Activated CD4-positive, alpha-beta T cell treated with anti-CD3 and anti-CD28 coated beads, Interleukin-2, amount 50 U/mL, for 16 hours (primary cell): Measurements from ENCODE around the gene ADAM15.

Source experiments
- DNase-seq: peaks from one replicate; pipeline ENCODE4 v3.0.0-alpha.2; 2020

Gene ADAM15

DNA sequence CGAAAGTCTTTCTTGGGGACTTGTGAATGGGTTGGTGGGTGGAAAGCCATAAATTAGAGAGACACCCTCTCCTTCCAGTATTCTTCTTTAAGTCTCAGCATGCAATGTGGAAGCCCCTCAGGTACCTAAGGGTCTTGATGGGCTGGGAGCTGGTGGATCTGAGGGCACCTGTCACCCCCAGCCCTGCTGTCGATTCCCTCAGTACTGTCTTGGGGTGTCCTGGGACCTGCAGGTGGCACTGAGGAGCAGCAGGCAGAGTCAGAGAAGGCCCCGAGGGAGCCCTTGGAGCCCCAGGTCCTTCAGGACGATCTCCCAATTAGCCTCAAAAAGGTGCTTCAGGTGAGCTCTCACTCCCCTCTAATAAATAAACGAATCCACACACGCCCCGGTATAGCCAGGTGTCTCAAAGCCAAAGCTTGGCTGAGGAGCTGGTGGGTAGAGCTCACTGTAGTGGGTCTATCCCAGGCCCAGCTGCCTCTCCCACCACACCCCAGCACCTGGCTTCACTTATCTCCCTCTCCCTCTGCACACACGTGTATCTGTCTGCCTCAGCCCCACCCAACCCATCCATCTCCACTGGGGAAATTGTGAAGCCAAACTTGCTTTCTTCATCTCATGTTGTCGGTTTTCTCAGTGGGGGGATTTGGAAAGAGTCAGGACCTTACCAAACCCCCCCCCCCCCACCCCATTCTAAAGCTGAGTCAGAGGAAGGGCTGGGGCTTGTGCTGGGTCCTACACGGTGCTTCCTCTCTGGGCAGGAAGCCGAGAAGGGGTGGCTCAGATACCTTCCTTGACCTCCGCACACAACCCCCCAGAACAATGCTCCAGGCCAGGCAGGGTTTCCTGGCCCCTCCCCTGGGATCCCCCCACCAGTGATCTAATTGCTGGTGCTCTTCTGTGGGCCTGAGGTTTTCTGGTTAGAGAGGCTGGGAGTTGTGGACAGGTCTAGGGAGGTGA lies 1.6 kb downstream of the ADAM15 start:
- DNase-seq, result peak; percentile 42

DNA sequence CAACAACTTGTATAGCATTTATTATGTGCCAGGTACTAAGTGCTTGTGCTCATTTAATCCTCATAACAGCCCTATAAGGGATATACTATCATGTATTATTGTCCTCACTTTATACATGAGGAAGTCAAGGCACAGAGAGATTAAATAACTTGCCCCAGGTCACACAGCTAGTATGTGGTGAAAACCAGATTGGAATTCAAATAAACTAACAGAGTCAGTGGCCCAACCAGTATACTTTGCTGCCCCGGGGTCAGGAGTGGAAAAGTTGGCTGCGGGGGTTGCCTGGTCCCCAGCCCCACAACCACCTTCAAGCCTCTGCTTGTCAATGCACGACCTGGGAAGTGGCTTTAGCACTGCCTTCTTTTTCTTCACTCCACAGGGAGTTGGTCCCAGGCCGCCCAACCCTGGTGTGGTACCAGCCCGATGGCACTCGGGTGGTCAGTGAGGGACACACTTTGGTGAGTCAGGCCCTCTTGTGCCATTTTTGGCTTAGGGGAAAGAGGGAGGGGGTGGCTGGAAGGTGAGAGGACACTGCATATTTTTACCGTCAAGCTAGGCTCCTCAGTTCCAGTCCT lies 2.5 kb downstream of the ADAM15 start:
- DNase-seq, result no peak

DNA sequence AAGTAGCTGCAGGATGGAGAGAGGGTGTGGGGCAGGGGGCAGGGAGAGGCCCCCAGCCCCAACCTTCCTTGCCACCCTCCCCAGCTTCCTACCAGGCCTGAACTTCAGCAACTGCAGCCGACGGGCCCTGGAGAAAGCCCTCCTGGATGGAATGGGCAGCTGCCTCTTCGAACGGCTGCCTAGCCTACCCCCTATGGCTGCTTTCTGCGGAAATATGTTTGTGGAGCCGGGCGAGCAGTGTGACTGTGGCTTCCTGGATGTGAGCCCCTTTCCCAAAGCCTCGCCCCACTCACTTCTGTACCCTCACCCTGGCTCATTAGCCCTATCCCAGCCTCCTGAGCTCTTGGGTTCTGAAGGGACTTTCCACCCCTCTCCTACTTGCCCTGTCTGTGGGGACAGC lies 6.0 kb downstream of the ADAM15 start:
- DNase-seq, result no peak

DNA sequence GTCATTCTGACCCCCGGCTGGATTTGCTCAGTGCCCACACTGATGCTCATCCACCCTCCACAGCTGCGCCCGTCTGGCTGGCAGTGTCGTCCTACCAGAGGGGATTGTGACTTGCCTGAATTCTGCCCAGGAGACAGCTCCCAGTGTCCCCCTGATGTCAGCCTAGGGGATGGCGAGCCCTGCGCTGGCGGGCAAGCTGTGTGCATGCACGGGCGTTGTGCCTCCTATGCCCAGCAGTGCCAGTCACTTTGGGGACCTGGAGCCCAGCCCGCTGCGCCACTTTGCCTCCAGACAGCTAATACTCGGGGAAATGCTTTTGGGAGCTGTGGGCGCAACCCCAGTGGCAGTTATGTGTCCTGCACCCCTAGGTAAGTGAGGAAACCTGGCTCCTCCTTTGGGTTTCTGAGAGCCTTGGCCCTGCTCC lies 6.7 kb downstream of the ADAM15 start:
- DNase-seq, result no peak

DNA sequence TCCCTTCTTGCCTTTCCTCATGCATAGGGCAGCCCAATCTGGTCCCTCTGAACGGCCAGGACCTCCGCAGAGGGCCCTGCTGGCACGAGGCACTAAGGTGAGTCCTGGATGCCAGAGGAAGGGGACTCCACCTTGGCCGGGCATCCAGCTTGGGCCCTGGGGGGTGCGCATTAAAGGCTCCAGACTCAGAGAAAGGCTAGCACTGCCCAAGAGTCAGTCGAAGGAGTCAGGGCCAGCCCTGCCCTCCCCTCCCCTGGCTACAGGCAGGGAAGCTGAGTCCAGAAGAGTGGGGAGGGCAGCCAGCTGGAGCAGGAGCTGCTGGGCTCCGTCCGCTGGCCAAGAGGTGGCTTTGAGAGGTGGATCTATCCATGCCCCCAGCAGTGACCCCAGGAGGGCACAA lies 9.6 kb downstream of the ADAM15 start:
- DNase-seq, result no peak

DNA sequence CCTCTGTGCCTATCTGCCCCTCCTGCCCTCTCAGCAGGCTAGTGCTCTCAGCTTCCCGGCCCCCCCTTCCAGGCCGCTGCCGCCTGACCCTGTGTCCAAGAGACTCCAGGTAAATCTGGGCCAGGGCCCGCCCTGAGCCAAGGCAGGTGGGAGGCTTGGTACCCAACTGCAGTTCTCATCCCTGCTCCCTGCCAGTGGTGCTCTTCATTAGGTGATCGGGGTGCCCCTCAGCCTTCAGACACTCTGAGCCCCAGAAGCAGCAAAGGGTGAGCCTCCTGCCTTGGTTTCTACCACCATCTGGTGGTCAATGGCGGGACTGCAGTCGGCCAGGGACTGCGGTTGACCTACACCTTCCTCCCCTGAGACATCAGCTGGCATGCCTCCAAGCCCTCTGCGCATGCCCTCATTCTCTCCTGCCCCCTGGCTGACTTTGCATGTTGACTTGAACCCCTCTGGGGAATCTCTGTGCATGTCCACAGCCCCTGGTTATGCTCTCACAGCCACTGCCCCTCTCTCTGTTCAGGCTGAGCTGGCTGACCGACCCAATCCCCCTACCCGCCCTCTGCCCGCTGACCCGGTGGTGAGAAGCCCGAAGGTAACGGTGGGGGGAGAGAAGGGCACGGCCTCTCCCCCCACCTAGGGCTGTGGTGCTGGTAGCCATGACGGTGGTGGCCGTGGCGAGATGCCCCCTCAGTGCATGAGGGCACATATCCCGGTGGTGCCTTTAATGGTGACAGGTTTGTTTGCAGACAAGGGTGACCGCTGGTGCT lies 10.4 kb downstream of the ADAM15 start:
- DNase-seq, result peak; percentile 95

DNA sequence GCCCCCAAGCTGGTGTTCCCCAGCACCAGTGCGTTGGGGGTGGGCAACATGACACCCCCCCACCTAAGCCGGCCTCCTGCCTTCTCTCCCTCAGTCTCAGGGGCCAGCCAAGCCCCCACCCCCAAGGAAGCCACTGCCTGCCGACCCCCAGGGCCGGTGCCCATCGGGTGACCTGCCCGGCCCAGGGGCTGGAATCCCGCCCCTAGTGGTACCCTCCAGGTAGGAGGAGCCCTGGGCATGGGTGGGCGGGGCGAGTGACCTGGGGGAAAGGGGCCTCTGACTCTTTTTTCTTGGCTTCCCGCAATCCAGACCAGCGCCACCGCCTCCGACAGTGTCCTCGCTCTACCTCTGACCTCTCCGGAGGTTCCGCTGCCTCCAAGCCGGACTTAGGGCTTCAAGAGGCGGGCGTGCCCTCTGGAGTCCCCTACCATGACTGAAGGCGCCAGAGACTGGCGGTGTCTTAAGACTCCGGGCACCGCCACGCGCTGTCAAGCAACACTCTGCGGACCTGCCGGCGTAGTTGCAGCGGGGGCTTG lies 11.1 kb downstream of the ADAM15 start:
- DNase-seq, result no peak

DNA sequence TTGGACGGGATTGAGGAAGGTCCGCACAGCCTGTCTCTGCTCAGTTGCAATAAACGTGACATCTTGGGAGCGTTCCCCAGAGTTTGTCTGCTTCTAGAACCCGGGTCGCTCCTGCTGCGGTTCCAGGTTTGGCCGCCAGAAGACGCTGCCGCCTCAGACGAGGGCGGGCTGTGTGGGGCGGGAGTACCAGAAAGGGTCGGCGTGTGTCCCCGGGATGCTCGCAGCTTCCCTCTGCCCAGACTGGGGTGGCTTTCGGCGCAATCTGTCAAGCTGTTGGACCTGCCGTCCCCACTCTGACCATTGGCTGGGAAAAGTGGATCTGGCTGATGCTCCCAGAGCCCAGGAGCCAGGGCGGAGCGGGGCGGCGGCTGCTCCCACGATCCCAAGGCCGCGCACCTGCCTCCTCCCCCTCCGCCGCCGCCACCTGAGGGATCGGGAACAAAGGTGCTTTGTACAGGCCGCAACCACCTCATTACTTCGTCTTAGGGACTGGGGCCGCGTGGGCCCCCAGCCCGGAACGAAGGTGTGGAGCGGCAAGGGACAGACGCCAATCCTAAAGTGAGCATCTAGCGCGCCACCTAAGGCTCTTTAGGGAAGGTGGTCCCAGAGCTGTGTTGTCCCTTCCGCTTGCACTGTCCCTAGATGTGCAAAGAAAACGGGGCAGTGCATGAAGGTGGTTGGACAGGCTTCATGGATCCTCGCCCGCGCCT lies 11.7 kb downstream of the ADAM15 start:
- peak; percentile 76 for DNase-seq

DNA sequence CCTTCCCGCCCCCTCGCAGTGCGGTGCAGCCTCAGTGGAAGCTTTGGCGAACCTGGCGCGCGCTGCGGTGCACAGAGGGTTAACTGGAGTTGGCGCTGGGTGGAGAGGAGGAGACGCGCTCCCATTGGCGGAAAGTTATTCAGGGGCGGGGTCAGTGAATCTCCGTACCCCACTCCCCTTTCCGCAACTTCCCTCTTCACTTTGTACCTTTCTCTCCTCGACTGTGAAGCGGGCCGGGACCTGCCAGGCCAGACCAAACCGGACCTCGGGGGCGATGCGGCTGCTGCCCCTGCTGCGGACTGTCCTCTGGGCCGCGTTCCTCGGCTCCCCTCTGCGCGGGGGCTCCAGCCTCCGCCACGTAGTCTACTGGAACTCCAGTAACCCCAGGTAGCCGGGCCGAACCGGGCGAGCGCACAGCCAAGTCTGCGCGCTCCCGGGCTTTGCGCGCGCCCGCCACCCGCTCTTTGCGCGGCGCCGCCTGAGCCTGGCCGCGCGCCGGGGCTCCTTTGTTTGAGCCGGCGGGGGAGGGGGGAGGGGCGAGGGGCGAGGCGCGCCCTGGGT lies 12.5 kb downstream of the ADAM15 start, which contains the start of gene EFNA4:
EFNA4 (plus strand) TSS at position 191 of the 561 bp plus-strand sequence; CDS start at position 275, 84 bp downstream.
- DNase-seq, result peak; percentile 86

DNA sequence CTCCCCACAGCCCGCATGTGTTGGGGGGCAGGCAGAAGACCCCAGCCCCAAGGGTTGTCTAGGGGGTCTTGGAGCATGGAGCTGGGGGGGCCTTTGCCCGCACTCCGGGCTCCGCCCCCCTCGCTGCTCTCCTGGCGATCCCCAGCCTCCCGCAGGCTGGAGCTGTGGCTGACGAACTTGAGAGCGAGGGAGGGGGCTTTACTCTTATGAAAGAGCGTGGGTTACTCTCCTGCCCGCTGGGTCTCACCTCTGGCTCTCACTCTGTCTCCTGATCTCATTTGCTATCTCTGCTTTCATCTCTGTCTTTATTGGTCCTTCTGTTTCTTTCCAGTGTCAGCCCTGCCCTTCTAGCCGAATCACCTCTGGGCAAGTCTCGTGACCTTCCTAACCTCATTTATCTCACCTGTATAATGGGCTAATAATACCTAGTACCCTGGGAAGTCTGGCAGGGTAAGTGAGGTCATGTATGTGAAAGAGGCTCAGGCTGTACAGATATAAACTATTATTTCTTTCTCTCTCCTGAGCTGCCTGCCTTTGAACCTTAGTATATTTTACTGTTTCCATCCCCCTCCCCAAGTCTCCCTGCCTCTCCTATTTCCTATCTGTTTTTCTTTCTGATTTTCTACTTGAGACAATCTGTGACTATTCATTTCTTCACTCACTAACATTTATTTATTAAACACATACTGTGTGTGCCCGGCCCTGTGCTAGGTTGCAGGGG lies 13.2 kb downstream of the ADAM15 start:
- DNase-seq, result no peak

DNA sequence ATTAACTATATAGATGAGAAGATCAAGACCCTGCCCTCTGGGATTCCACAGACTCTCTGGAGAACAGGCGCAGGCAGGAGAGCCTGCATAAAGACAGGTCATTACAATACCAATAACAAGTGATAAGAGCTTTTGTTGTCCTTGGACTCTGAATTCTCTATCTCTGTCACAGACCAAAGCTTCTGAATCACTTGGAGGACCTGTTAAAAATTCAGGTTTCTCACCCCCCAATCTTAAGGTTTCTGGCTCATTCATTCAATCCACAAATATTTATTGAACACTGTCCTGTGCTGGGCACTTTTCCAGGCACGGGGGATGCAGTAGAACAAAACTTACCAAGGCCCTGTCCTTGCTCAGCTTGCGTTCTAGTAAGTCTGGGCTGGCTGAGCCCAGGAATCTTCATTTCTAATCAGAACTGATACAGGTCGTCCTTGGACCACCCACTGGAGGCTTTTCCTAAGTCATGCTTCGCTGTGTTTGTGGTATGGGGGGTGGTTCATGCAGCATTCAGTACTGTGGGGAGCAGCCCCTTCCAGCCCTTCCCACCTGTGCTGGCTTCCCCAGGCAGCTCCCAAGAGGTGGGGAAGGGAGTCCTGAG lies 13.8 kb downstream of the ADAM15 start:
- DNase-seq, result no peak

DNA sequence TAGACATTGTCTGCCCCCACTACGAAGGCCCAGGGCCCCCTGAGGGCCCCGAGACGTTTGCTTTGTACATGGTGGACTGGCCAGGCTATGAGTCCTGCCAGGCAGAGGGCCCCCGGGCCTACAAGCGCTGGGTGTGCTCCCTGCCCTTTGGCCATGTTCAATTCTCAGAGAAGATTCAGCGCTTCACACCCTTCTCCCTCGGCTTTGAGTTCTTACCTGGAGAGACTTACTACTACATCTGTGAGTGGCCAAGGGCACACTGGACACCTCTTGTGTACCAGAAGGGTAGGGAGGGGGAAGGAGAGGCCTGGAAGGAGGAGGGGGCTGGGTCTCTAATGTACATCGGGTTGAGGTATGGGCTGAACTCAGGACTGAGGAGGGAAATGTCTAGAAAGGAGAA lies 15.7 kb downstream of the ADAM15 start:
- DNase-seq, result no peak

DNA sequence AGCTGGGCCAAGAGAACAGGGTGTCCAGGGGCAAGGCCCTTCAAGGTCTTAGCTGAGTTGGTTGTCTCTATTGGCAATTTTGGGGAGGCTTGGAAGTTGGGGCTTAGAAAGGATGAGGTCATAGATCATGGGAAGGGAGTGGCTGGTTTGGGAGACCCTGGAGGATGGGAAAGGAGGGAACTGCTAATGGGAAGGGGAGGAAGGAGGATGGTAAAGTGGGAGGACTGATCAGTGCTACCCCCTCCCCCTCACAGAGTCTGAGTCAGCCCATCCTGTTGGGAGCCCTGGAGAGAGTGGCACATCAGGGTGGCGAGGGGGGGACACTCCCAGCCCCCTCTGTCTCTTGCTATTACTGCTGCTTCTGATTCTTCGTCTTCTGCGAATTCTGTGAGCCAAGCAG lies 17.5 kb downstream of the ADAM15 start:
- DNase-seq, result no peak

DNA sequence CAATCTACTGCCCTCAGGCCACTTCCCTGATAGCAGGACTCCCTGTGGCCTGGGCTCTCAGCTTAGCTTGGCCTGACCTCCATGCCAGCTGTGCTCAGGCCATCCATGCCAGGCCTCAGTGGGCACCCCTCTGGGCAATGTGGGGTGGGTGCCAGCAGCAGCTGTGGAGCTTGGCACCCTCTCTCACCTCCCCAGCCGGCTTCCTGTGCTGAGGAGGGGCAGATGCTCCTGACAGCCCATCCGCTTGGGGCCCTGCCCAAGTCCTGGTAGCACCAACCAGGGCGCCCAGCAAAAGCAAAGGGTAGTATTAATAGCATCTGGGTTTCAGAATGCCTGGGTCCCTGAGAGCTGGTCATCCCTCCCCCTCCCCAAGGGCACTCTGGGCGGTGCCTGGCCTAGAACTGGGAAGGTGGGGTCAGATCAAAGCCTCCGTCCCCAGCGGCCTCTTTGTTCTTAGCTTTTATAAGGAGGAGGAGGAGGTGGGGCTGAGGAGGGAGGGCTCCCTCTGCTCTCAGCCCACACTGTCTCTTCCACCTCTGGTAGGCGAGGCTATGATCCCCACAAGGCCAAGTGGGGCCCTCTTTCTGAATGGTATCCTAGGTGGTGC lies 18.5 kb downstream of the ADAM15 start:
- DNase-seq, result no peak

DNA sequence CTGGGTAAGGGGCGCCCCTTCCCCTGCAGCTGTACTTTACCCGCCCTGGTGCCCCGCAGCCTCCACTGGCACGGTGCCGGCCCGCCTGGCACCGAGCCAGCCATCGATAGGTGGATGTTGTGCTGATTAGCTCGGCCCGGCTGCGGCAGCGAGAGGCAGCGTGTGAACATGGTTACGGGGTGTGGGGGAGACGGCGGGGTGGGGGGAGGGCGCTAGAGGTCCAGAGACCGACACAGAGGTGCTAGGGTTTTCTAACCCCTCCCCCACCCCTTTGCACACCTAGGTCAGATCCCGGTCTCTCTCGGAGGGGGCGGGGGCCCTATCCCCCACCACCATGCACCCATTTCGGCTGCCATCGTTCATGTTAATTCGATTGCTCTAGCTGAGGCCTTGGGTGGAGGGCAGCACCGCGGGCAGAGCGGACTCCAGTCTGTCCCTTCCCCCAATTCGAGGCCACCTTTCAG lies 19.1 kb downstream of the ADAM15 start:
- no peak for DNase-seq

DNA sequence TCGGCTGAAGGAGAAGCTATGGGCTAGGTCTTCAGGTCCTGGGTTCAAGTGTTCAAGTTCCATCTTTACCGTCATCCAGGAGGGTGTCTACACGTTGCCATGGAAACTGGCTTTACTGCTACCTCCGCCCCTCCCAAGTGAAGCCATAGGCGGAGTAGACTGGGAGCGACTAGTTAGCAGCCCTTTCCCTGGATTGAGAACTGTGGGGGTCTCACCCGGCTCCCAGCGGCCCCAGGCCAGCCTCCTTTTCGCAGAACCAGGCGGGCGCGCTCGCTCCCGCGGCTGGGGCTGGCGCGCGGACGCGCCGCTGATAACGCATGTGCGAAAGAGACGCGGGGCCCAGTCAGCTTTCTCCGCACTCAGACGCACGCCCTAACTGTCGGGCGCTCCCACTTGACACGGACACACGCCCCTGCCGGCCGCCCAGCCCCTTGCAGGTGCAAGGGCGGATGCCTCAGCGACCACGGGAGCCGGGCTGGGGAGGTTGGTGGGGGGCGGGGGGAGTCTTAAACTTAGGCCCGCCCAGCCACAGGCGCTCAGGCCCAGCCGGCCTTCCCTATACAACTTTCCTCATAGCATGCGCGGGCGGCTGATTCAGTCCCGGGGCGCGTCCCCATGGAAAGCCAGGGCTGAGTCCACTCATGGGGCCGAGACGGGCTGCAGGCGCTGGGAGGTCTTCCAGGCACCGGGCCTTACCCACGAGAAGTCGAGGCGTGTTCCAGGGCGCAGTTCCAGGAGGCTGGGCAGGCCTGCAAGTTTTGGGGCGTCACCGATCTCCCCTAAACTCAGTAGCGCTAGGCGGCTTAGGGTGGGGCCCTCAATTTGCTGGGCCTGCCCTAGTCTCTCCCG lies 19.8 kb downstream of the ADAM15 start:
- peak; percentile 77 for DNase-seq

DNA sequence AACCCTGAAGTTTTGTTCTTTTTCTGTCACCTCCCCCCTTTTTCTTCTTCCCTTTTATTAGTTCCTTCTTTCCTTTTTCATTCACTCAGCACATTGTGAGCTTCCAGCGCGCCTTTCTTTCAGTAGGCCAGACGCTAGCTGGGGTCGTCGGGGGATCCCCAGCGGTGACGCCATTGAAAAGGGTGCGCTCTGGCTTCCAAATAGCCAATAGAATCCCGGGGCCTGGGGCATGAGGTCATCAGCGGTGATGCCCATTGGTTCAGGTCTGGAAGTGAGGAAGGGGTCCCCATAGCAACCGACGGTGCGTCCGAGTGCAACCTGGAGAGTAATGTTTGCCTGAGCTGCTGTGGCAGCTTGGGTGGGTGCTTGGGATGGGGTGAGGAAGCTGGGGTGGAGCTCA lies 20.6 kb downstream of the ADAM15 start:
- no peak for DNase-seq

DNA sequence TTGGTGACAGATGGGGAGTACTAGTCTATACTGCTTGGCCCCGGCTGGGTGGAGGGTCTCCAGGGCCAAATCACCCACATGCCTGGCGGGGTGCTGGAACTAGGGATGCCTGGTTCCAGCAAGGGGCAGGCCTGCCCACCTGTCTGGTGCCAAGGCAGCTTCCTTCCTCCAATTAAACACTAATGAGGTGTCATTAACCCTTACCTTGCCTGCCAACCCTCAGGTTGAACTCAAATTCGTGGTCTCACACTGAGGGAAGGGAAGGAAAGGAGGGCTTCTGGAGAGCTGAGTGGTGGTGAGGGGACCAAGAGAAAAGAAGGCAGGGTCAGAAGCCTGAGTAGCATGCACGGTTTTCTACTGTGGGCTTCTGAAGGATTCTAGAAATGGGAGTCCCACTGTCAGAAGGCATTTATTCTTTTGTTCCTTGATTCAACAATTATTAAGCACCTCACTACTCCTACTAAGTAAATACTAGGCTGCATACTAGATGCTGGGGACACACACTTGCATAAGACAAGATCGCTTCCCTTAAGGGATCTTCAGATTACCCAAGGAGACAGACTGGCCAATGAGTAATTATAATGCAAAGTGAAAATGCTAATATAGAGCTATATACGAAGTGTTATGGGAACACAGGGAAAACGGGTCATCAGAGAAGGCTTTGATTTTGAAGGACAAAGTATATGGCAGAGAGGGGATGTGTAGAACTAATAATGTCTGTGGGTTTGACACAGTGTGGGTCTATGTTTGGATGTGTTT lies 21.6 kb downstream of the ADAM15 start:
- no peak for DNase-seq
